Measurements from ENCODE around the gene TBX3.

Gene TBX3

DNA sequence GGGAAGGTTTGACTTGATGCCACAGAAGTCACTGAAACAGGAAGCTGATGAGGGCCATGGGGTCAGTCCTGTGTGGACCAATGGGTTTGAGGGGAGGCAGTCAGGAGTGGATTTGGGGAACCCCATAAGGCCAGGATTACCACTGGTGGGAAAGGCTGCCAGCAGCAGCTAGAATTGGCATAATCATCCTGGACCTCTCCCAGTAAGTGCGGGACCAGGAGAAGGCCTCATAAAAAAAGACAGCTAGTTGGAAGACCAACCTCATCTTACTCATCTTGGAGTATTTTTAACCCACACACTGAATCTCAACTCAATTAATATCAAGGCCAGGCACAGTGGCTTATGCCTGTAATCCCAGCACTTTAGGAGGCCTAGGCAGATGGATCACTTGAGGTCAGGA, 22.7 kb downstream of the TBX3 start (continued):
- TF ChIP-seq, protein P1, sequence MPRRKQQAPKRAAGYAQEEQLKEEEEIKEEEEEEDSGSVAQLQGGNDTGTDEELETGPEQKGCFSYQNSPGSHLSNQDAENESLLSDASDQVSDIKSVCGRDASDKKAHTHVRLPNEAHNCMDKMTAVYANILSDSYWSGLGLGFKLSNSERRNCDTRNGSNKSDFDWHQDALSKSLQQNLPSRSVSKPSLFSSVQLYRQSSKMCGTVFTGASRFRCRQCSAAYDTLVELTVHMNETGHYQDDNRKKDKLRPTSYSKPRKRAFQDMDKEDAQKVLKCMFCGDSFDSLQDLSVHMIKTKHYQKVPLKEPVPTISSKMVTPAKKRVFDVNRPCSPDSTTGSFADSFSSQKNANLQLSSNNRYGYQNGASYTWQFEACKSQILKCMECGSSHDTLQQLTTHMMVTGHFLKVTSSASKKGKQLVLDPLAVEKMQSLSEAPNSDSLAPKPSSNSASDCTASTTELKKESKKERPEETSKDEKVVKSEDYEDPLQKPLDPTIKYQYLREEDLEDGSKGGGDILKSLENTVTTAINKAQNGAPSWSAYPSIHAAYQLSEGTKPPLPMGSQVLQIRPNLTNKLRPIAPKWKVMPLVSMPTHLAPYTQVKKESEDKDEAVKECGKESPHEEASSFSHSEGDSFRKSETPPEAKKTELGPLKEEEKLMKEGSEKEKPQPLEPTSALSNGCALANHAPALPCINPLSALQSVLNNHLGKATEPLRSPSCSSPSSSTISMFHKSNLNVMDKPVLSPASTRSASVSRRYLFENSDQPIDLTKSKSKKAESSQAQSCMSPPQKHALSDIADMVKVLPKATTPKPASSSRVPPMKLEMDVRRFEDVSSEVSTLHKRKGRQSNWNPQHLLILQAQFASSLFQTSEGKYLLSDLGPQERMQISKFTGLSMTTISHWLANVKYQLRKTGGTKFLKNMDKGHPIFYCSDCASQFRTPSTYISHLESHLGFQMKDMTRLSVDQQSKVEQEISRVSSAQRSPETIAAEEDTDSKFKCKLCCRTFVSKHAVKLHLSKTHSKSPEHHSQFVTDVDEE (CRISPR knock-in tag; IDR thresholded peaks at IDR 0.05): no peak
- TF ChIP-seq, protein P2, sequence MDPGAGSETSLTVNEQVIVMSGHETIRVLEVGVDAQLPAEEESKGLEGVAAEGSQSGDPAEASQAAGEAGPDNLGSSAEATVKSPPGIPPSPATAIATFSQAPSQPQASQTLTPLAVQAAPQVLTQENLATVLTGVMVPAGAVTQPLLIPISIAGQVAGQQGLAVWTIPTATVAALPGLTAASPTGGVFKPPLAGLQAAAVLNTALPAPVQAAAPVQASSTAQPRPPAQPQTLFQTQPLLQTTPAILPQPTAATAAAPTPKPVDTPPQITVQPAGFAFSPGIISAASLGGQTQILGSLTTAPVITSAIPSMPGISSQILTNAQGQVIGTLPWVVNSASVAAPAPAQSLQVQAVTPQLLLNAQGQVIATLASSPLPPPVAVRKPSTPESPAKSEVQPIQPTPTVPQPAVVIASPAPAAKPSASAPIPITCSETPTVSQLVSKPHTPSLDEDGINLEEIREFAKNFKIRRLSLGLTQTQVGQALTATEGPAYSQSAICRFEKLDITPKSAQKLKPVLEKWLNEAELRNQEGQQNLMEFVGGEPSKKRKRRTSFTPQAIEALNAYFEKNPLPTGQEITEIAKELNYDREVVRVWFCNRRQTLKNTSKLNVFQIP (CRISPR knock-in tag; IDR thresholded peaks at IDR 0.05; ENCODE audit: borderline replicate concordance, low read depth): no peak

DNA sequence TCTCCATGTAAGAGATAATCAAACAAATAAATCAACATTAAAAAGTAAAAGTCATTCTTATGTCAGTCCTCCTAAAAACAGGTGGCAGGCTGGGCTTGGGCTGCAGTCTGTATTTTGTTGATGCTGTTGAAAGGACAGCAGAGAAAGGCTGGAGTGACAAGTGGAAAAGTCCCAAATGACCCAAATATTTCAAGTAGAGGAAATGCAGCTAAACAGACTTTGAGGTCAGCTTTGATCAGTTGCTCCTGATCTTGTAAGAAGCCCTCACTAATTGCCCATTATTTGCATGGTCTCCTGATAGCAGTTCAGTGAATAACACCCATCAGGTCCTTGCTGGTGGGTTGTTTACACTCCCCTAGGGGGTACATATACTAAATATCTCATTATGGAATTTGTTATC, 24.9 kb downstream of the TBX3 start:
- ATAC-seq: no peak
- TF ChIP-seq ESRRG (CRISPR knock-in tag; IDR thresholded peaks at IDR 0.05) (no peak), ZFP30 (CRISPR knock-in tag; IDR thresholded peaks at IDR 0.05) (no peak), TOX (CRISPR knock-in tag; IDR thresholded peaks at IDR 0.05; ENCODE audit: borderline replicate concordance) (no peak), PPARA (CRISPR knock-in tag; IDR thresholded peaks at IDR 0.05; ENCODE audit: borderline replicate concordance) (no peak)
- TF ChIP-seq, protein P3, sequence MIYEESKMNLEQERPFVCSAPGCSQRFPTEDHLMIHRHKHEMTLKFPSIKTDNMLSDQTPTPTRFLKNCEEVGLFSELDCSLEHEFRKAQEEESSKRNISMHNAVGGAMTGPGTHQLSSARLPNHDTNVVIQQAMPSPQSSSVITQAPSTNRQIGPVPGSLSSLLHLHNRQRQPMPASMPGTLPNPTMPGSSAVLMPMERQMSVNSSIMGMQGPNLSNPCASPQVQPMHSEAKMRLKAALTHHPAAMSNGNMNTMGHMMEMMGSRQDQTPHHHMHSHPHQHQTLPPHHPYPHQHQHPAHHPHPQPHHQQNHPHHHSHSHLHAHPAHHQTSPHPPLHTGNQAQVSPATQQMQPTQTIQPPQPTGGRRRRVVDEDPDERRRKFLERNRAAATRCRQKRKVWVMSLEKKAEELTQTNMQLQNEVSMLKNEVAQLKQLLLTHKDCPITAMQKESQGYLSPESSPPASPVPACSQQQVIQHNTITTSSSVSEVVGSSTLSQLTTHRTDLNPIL (CRISPR knock-in tag; IDR thresholded peaks at IDR 0.05; ENCODE audit: low read depth): no peak

DNA sequence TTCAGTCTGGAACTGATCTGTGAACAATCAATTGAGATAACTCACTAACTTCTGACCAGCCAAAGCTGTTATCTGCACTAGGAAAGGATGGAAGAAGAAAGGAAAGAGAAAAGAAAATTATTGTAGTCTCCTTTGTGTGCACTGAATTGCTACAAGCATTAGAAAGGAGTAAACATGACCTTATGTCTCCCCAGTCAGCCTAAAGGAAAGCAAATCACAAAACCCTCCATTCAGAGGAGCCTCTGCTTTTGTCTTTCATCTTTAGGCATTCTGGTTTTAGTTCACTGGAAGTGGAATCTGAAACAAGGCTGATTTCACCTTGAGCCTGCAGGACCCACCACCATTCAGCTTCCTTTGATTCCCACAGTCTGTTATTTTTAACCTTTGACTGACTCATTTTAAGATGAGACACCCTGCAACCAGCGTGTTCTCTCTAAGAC, 26.0 kb downstream of the TBX3 start:
- TF ChIP-seq ESRRG (CRISPR knock-in tag; IDR thresholded peaks at IDR 0.05): no peak
- TF ChIP-seq CSDC2 (CRISPR knock-in tag; IDR thresholded peaks at IDR 0.05): no peak
- no peak for TF ChIP-seq RARB (CRISPR knock-in tag; IDR thresholded peaks at IDR 0.05)
- TF ChIP-seq, protein P4, sequence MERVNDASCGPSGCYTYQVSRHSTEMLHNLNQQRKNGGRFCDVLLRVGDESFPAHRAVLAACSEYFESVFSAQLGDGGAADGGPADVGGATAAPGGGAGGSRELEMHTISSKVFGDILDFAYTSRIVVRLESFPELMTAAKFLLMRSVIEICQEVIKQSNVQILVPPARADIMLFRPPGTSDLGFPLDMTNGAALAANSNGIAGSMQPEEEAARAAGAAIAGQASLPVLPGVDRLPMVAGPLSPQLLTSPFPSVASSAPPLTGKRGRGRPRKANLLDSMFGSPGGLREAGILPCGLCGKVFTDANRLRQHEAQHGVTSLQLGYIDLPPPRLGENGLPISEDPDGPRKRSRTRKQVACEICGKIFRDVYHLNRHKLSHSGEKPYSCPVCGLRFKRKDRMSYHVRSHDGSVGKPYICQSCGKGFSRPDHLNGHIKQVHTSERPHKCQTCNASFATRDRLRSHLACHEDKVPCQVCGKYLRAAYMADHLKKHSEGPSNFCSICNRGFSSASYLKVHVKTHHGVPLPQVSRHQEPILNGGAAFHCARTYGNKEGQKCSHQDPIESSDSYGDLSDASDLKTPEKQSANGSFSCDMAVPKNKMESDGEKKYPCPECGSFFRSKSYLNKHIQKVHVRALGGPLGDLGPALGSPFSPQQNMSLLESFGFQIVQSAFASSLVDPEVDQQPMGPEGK (CRISPR knock-in tag; IDR thresholded peaks at IDR 0.05; ENCODE audit: borderline replicate concordance): no peak
- no peak for TF ChIP-seq PPARA (CRISPR knock-in tag; IDR thresholded peaks at IDR 0.05; ENCODE audit: borderline replicate concordance)
- TF ChIP-seq OSR1 (CRISPR knock-in tag; IDR thresholded peaks at IDR 0.05): no peak
- TF ChIP-seq, protein P1 (CRISPR knock-in tag; IDR thresholded peaks at IDR 0.05): no peak
- no peak for TF ChIP-seq ZNF70 (CRISPR knock-in tag; IDR thresholded peaks at IDR 0.05)
- no peak for TF ChIP-seq TOX (CRISPR knock-in tag; IDR thresholded peaks at IDR 0.05; ENCODE audit: borderline replicate concordance)
- TF ChIP-seq, protein P2 (CRISPR knock-in tag; IDR thresholded peaks at IDR 0.05; ENCODE audit: borderline replicate concordance, low read depth): no peak
- TF ChIP-seq ZNF8 (CRISPR knock-in tag; IDR thresholded peaks at IDR 0.05): no peak
- TF ChIP-seq, protein P5, sequence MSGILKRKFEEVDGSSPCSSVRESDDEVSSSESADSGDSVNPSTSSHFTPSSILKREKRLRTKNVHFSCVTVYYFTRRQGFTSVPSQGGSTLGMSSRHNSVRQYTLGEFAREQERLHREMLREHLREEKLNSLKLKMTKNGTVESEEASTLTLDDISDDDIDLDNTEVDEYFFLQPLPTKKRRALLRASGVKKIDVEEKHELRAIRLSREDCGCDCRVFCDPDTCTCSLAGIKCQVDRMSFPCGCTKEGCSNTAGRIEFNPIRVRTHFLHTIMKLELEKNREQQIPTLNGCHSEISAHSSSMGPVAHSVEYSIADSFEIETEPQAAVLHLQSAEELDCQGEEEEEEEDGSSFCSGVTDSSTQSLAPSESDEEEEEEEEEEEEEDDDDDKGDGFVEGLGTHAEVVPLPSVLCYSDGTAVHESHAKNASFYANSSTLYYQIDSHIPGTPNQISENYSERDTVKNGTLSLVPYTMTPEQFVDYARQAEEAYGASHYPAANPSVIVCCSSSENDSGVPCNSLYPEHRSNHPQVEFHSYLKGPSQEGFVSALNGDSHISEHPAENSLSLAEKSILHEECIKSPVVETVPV (CRISPR knock-in tag; IDR thresholded peaks at IDR 0.05): no peak
- no peak for TF ChIP-seq ISL1 (CRISPR knock-in tag; IDR thresholded peaks at IDR 0.05)
- no peak for TF ChIP-seq ZFP3 (CRISPR knock-in tag; IDR thresholded peaks at IDR 0.05)
- TF ChIP-seq GLIS3 (CRISPR knock-in tag; IDR thresholded peaks at IDR 0.05): no peak
- TF ChIP-seq ZFP30 (CRISPR knock-in tag; IDR thresholded peaks at IDR 0.05): no peak
- ATAC-seq: no peak
